ENCODE results near the gene SLC28A2.
"Not testable (repeated sequence)": the region's sequence is repeated elsewhere in the genome, so short reads cannot be mapped to it uniquely, and the experiment has no call there.

- not testable (repeated sequence) for TF ChIP-seq POLR2A (IDR thresholded peaks at IDR 0.05); CTCF (IDR thresholded peaks at IDR 0.05); EP300 (IDR thresholded peaks at IDR 0.05; ENCODE audit: low read depth); POLR2AphosphoS5 (IDR thresholded peaks at IDR 0.05)
These were observed 41.3 kb downstream of the SLC28A2 start for GRCh38 chr15:45293326-45293725.
